Measurements from ENCODE around the gene HECTD4. TPM values are rescaled to one million over a fixed set of nuclear protein-coding genes. Genes with fewer than 3 reads are reported as not detected.
A peak's percentile ranks its signal among the peaks of the same experiment; 100 is the strongest.

The HECTD4 gene
- total RNA-seq, 1 experiment from 2014 or later: 65.7 TPM

DNA sequence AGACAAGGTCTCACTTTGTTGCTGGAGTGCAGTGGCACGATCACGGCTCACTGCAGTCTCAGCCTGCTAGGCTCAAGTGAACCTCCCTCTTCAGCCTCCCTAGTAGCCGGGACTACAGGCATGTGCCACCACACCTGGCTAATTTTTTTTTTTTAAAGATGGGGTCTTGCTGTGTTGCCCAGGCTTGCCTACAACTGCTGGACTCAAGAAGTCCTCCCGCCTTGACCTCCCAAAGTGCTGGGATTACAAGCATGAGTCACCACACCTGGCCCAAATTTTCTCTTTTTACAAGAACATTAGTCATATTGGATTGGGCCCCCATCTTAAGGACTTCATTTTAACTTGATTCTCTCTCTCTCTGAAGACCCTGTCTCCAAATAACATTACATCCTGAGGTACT is 7.0 kb upstream of the HECTD4 start:
- CTCF ChIA-PET: interaction anchor here (0.7 kb wide), 1 partner anchor 70 kb away, joined by 4 read pairs; no protein-coding TSS in a partner anchor
- TF ChIP-seq, protein P1, sequence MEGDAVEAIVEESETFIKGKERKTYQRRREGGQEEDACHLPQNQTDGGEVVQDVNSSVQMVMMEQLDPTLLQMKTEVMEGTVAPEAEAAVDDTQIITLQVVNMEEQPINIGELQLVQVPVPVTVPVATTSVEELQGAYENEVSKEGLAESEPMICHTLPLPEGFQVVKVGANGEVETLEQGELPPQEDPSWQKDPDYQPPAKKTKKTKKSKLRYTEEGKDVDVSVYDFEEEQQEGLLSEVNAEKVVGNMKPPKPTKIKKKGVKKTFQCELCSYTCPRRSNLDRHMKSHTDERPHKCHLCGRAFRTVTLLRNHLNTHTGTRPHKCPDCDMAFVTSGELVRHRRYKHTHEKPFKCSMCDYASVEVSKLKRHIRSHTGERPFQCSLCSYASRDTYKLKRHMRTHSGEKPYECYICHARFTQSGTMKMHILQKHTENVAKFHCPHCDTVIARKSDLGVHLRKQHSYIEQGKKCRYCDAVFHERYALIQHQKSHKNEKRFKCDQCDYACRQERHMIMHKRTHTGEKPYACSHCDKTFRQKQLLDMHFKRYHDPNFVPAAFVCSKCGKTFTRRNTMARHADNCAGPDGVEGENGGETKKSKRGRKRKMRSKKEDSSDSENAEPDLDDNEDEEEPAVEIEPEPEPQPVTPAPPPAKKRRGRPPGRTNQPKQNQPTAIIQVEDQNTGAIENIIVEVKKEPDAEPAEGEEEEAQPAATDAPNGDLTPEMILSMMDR (IDR thresholded peaks at IDR 0.05; ENCODE audit: unreplicated experiment): no peak
- intact Hi-C loops (cut with micrococcal nuclease; ENCODE audit: unreplicated experiment): loop anchor here (5.0 to 10.0 kb wide), 3 partner anchors 112 to 444 kb away; no protein-coding TSS in a partner anchor
- DNase-seq: no peak
- Mint-ChIP-seq H3K36me3 (ENCODE audit: insufficient read depth, unreplicated experiment) (no peaks in the 10 kb centered on the region), H3K4me3 (ENCODE audit: low read depth, unreplicated experiment) (no peak overlapping the region), H3K27me3 (ENCODE audit: unreplicated experiment) (no peaks in the 10 kb centered on the region), H3K4me1 (ENCODE audit: low read depth, unreplicated experiment) (peaks cover 5% of the 10 kb centered on the region), H3K27ac (ENCODE audit: unreplicated experiment) (no peak overlapping the region), H3K9me3 (ENCODE audit: low read depth, unreplicated experiment) (no peaks in the 10 kb centered on the region)
- BruUV-seq (replicated peaks): no TSS peak

DNA sequence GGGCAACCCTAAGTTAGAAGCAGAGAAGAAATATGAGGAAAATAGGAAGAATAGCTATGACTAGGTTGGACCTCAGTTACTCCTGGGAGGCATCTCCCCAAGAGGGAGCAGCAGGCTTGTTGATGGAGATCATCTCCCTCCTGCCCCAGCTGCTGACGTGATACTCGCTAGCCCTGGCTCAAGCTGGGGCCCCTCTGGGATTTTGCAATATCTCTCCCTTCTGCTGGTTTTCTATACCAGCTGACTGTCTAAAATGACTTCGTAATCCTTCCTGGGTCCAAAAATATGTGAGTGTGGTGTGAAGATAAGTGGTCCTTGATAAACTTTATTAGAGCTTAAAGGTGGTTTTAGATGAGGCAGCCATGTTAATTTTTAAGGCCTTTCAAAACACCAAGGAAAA is 4.5 kb upstream of the HECTD4 start:
- no peak overlapping the region for H3K4me3 Mint-ChIP-seq (ENCODE audit: low read depth, unreplicated experiment)
- intact Hi-C loops (cut with micrococcal nuclease; ENCODE audit: unreplicated experiment): loop anchor here (1.0 to 10.0 kb wide), 4 partner anchors 109 to 442 kb away; no protein-coding TSS in a partner anchor
- no peak for DNase-seq
- no peak overlapping the region for H3K27ac Mint-ChIP-seq (ENCODE audit: unreplicated experiment)
- no peaks in the 10 kb centered on the region for H3K27me3 Mint-ChIP-seq (ENCODE audit: unreplicated experiment)
- no peaks in the 10 kb centered on the region for H3K9me3 Mint-ChIP-seq (ENCODE audit: low read depth, unreplicated experiment)
- peaks cover 13% of the 10 kb centered on the region for H3K36me3 Mint-ChIP-seq (ENCODE audit: insufficient read depth, unreplicated experiment)
- peaks cover 11% of the 10 kb centered on the region for H3K4me1 Mint-ChIP-seq (ENCODE audit: low read depth, unreplicated experiment)
- BruUV-seq (replicated peaks): no TSS peak
- CTCF ChIA-PET: interaction anchor here (0.9 to 1.8 kb wide), 7 partner anchors 9 to 189 kb away, joined by 3 to 36 read pairs (median 3); no protein-coding TSS in a partner anchor
- TF ChIP-seq, protein P1 (IDR thresholded peaks at IDR 0.05; ENCODE audit: unreplicated experiment): no peak

DNA sequence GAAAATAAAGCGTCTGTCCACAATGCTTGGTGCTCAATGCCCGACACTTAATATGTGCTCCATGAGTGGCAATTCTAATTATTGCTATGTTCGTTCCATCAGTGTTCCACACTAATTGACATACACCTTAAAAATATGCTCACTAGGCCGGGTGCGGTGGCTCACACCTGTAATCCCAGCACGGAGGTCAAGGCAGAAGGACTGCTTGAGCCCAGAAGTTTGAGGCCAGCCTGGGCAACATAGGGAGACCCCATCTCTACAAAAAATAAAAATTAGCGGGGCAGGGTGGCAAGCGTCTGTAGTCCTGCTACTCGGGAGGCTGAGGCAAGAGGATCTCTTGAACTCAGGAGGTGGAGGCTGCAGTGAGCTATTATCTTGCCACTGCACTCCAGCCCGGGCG is 635 bp upstream of the HECTD4 start:
- Mint-ChIP-seq H3K4me3 (ENCODE audit: low read depth, unreplicated experiment) (peak overlapping the region; percentile 96), H3K9me3 (ENCODE audit: low read depth, unreplicated experiment) (no peaks in the 10 kb centered on the region), H3K27me3 (ENCODE audit: unreplicated experiment) (no peaks in the 10 kb centered on the region), H3K27ac (ENCODE audit: unreplicated experiment) (peak overlapping the region; percentile 94), H3K36me3 (ENCODE audit: insufficient read depth, unreplicated experiment) (peaks cover 30% of the 10 kb centered on the region), H3K4me1 (ENCODE audit: low read depth, unreplicated experiment) (peaks cover 19% of the 10 kb centered on the region)
- TF ChIP-seq, protein P1 (IDR thresholded peaks at IDR 0.05; ENCODE audit: unreplicated experiment): no peak
- no peak for DNase-seq
- intact Hi-C loops (cut with micrococcal nuclease; ENCODE audit: unreplicated experiment): loop anchor here (10.0 kb wide), 2 partner anchors 268 to 438 kb away; no protein-coding TSS in a partner anchor
- BruUV-seq (replicated peaks): no TSS peak
- CTCF ChIA-PET: no interaction called here

DNA sequence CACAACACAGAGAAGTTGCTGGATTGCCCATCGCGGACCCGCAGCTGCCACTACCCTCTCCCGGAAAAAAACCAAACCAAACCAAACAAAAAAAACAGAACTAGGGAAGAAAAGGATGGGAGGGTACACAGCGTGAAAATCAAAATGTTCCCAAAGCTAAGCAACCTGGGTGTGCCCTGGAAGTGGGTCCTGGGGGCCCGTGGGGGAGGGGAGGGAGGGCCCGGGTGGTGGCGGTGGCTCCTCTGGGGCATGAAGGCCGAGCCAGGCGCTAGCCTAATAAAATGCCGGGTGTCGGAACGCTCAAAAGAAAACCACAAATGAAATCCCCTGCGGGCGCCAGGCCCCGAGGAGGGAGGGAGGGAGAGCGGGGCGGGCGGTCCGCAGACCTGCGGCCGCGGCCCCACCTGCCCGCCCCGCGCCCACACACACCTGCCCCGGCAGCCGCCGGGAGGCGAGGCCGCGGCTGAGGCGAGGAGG is 787 bp downstream of the HECTD4 start:
- peaks cover 30% of the 10 kb centered on the region for H3K36me3 Mint-ChIP-seq (ENCODE audit: insufficient read depth, unreplicated experiment)
- peak overlapping the region; percentile 78 for H3K27ac Mint-ChIP-seq (ENCODE audit: unreplicated experiment)
- no peaks in the 10 kb centered on the region for H3K27me3 Mint-ChIP-seq (ENCODE audit: unreplicated experiment)
- DNase-seq: peak; percentile 34
- TF ChIP-seq, protein P1 (IDR thresholded peaks at IDR 0.05; ENCODE audit: unreplicated experiment): no peak
- CTCF ChIA-PET: no interaction called here
- no TSS peak for BruUV-seq (replicated peaks)
- H3K9me3 Mint-ChIP-seq (ENCODE audit: low read depth, unreplicated experiment): no peaks in the 10 kb centered on the region
- peaks cover 14% of the 10 kb centered on the region for H3K4me1 Mint-ChIP-seq (ENCODE audit: low read depth, unreplicated experiment)
- H3K4me3 Mint-ChIP-seq (ENCODE audit: low read depth, unreplicated experiment): peak overlapping the region; percentile 96
- intact Hi-C loops (cut with micrococcal nuclease; ENCODE audit: unreplicated experiment): loop anchor here (10.0 kb wide), 2 partner anchors 267 to 437 kb away; no protein-coding TSS in a partner anchor

Measured in Calu3 (cell line).